Measurements from ENCODE around the gene LRP6. TPM values are rescaled to one million over a fixed set of nuclear protein-coding genes. Genes with fewer than 3 reads are reported as not detected.

LRP6 gene
- total and polyA plus RNA-seq, 2 experiments from 2014 or later = 29.1 to 73.8 TPM

- TF ChIP-seq REST (IDR thresholded peaks at IDR 0.05; ENCODE audit: unreplicated experiment) (no peak), EZH2 (IDR thresholded peaks at IDR 0.05; ENCODE audit: low read depth, unreplicated experiment) (no peak), ZNF462 (CRISPR knock-in tag; IDR thresholded peaks at IDR 0.05) (no peak)
Measured at GRCh38 chr12:12166751-12167150, 100.1 kb downstream of the LRP6 start (continued).

GRCh38 chr12:12159988-12160387, 106.9 kb downstream of the LRP6 start:
- H3K79me2 ChIP-seq (replicated peaks; ENCODE audit: insufficient read depth) = peaks cover 13% of the 10 kb centered on the region; the same call in 1 of the 2 replicates
- H3K9me3 Mint-ChIP-seq = no peaks in the 10 kb centered on the region
- no peak overlapping the region for H3K4me3 ChIP-seq
- H3K36me3 ChIP-seq (ENCODE audit: insufficient read depth) = peaks cover 43% of the 10 kb centered on the region; the same call in 1 of the 2 replicates
- no peaks in the 10 kb centered on the region for H3F3A ChIP-seq (replicated peaks; ENCODE audit: low read depth)
- DNase-seq (ENCODE audit: low spot score) (no peak), ATAC-seq (no peak)
- no peak overlapping the region for H3K4me3 Mint-ChIP-seq
- H3K27ac Mint-ChIP-seq = no peak overlapping the region
- no peak overlapping the region for H2AFZ ChIP-seq
- peaks cover 2% of the 10 kb centered on the region; the same call in 2 of the 3 replicates for H3K4me1 Mint-ChIP-seq
- no peak overlapping the region for H3K4me2 ChIP-seq
- no peaks in the 10 kb centered on the region for H3K27me3 Mint-ChIP-seq (ENCODE audit: insufficient read depth, low read depth, poor library complexity)
- no peaks in the 10 kb centered on the region for H3K27me3 ChIP-seq (ENCODE audit: insufficient read depth)
- H3K27ac ChIP-seq (ENCODE audit: low read depth) = no peak overlapping the region
- H3K9me2 ChIP-seq (ENCODE audit: insufficient read depth) = no peaks in the 10 kb centered on the region
- H3K4me1 ChIP-seq (ENCODE audit: insufficient read depth) = no peaks in the 10 kb centered on the region
- H3K36me3 Mint-ChIP-seq (ENCODE audit: low read depth) = peaks cover 46% of the 10 kb centered on the region
- peaks cover 4% of the 10 kb centered on the region; the same call in 1 of the 2 replicates for H4K20me1 ChIP-seq (replicated peaks; ENCODE audit: insufficient read depth)
- TF ChIP-seq POLR2AphosphoS5 (IDR thresholded peaks at IDR 0.05; ENCODE audit: low read depth) = no peak
- no peak for TF ChIP-seq CTCF (conservative IDR thresholded peaks at IDR 0.05; ENCODE audit: low read depth in 2 of 2)
